HG03135 (cell line): Measurements from ENCODE around the gene EHBP1.
"Not testable (repeated sequence)": the region's sequence is repeated elsewhere in the genome, so short reads cannot be mapped to it uniquely, and the experiment has no call there.

Experiments used
- ATAC-seq: cut with Tn5 transposase; IDR thresholded peaks from one replicate; pipeline ENCODE4 v1.9.1; 2021; ENCODE audit warnings: mild to moderate bottlenecking, moderate library complexity; ENCODE audit not compliant: unreplicated experiment

The EHBP1 gene

GRCh38 chr2:63058144-63058920, 352.8 kb downstream of the EHBP1 start:
- ATAC-seq: no peak

DNA sequence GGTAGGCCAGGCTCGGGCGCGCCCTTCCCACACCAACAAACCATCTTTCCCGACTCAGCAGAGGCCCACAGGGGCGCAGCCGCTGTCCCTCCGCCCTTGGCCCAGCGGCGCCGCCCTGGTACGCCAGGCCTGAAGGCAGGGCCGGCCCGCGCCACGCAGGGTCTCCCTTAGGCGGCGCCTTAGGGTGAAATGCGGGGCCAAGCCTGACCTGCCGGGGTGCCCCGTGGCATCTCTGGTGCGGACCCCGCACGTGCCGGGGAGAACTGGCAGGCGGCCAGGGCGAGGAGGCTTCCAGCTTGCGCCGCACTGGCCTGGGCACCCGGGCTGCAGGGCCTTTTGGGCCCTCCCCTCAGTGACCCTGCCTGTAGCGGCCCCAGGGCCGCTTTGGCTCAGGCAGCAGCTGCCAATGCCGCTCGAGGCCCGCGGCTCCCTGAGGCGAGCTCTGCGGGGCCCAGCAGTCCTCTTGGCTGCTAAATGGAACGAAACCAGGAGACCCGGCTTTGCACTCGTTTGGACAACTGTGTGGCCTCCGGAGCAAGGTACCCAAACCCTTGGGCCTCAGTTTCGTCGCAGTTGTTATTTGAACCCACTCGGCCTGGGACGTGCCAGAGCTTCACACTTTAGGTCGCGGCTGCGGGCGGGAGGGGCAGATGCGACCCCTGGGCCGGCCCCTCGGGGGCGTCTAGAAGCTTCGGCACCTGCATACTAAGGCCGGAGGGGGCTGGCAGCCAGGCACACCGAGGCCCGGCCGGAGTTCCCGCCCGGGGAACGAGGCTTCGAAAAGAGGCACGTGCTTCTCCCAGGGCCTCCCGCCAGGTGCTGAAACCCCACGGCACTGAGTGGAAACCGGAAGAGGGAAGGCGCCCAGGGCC, 353.6 kb downstream of the EHBP1 start:
- no peak for ATAC-seq

- no peak for ATAC-seq
Measured at GRCh38 chr2:63059793-63060471, 354.4 kb downstream of the EHBP1 start.

DNA sequence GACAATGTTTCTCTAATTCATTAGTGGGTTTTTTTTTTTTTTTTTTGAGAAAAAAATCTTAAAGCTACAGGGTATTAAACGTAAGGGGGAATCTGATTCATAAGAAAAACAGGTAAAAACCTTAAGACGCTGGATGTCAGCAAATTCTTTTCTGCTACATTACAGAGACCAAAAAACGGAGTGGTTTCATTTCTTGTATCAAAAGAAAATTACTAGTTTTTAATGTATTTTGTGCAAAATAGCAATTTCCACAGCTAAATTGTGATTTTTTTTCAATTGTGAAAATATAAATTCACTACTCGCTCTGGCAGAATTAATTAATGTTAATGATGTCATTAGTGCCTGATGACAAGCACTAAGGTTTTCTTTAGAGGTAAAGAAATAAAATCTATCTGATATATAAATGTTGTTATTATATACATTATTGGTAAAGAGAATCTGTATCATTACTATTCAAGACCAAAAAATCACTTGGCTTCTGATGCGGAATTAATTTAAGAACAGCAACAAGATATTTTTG, 355.0 kb downstream of the EHBP1 start:
- ATAC-seq: no peak

DNA sequence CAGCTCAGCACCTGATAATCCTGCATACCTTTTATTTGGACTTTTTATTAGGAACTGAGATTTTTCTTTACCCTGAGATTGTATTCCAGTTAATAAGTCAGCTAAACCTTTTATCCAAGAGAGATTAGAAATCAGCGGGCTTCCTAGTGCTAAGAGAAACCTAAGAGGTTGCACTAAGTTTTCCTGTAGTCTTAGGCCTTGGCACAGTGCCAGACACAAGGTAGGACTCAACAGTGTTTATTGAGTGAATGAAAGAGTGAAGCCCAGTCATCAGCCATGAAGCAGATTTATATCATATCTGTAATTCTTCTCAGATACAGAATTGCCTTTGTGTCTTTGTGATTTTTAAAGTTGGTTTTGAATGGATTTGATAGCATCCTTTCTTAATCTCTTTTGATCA, 358.7 kb downstream of the EHBP1 start:
- no peak for ATAC-seq

DNA sequence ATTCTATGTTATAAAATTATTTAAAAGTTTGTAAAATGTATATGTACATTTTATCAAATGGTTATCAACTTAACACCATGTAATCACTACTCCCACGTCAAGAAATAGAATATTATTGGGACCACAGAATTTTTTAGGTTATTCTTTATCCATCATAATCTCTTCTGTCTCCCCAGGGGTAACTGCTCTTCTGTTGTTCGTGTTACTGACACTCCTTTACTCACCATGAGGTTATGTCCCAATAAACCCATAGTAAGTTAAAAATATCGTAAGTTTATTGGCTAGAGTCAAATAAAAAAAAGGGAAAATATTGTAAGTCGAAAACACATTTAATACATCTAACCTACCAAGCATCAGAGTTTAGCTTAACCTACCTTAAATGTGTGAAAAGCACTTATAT, 359.1 kb downstream of the EHBP1 start:
- no peak for ATAC-seq

GRCh38 chr2:63066265-63066664, 360.8 kb downstream of the EHBP1 start:
- ATAC-seq: no peak

DNA sequence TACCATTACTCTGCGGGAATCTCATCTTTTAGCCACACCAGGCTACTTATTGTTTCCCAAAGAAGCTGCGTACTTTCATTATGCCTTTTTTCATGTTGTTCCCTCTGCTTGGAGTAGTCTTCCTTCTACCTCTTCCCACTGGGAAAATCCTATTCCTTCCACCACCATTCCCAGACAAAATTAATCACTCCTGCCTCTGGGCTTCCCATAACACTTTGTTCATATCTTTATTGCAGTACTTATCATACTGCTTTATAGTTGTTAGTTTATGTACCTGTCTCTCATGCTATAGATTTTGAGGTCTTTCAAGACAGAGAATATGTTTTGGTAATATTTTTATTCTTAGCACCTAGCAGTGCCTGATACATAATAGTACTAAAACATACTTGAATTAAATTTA, 361.3 kb downstream of the EHBP1 start:
- ATAC-seq: no peak

- ATAC-seq: no peak
Measured at GRCh38 chr2:63071664-63072063, 366.2 kb downstream of the EHBP1 start.

DNA sequence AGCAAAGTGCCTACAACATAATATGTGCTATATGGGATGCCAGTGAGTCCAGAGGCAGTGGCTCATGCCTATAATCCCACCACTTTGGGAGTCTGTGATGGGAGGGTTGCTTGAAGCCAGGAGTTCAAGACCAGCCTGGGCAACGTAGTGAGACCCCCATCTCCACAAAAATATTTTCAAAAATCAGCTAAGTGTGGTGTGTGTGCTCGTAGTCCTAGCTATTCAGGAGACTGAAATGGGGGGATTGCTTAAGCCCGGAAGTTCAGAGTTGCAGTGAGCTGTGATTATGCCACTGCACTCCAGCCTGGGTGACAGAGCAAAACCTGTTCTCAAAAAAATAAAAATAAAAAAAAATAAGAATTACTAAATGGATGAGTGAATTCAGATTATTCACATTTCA, 368.5 kb downstream of the EHBP1 start:
- no peak for ATAC-seq

DNA sequence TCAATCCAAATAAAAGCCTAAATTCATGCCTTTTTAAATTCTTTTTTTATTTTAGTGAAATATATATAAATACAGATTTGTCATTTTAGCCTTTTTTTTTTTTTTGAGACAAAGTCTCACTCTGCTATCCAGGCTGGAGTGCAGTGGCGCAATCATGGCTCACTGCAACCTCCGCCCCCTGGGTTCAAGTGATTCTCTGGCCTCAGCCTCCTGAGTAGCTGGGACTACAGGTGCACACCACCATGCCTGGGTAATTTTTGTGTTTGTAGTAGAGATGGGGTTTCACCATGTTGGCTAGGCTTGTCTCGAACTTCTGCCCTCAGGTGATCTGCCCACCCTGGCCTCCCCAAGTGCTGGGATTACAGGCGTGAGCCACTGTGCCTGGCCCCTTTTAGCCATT, 368.9 kb downstream of the EHBP1 start:
- not testable (repeated sequence) for ATAC-seq

GRCh38 chr2:63078852-63079606, 373.5 kb downstream of the EHBP1 start:
- ATAC-seq: no peak

DNA sequence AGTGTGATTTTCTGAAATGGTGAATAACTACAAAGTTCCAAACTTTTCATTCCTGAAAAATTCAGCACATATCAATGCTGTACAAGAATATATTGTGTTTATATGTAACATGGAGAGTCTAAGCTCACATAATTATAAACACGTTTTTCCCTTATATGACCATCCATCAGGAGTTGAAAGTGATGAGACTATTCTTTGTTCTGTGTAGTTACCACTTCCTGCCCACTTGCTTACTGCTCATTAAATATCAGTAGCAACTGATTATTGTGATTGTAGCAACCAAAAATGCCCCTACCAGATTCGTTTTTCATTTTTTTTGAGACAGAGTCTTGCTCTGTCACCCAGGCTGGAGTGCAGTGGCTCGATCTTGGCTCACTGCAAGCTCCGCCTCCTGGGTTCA, 375.9 kb downstream of the EHBP1 start:
- ATAC-seq: no peak

GRCh38 chr2:63086687-63087086, 381.2 kb downstream of the EHBP1 start:
- no peak for ATAC-seq

DNA sequence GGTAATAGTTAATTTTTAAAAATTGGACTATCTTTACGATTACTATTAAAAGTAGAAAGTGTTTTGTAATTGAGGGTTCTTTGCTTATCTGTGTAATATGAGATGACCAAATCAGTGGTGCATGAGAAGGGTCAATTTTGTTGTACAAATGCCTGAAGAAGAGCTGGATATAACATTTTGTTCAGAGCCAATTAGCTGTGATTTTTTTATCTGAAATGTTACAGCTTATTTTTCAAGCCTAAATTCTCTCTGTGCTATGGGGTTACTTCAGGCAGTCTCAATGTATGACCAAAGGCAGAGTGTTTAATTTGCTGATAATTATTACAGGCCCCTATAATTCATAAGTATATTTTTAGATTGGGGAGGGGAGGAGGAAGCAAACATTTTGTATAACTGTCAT, 386.9 kb downstream of the EHBP1 start:
- no peak for ATAC-seq

DNA sequence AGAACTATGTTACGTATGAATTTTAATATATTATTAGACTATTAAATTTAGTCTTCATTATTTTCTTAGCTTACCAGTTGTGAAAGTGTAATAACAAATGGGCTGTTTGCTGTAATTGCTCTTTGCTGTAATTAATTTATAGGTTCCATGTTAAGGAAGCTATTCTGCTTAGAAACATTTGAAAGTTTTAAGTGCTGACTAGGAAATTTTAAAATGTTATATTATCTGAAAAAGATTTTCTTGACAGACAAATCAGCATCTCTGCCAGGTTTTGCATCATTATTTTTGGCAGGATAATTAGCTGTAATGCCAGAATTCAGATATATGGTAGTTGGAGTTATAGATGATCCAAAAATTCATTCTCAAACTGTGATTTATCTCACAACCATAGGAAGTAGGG, 387.3 kb downstream of the EHBP1 start:
- no peak for ATAC-seq

DNA sequence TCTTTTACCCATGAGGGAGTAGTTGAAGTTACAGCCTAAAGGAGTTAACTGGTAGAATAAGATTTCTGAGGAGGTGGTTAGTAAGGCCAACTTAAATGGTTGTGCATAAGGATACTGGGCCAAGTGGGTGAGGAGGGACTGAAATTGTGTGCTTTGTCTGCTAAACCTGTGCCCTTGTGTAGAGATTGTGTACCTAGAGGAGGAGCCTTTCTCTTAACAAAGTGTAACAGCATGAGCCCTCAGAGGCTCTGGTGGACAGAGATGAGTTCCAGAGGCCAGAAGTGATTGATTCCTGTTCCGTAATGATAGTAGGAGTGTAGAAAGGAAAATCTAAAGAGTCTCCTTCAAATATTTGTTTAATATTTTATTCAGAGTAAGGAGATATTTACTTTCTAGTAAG, 388.0 kb downstream of the EHBP1 start:
- no peak for ATAC-seq
